Stimulated activated CD4-positive, alpha-beta T cell treated with anti-CD3 and anti-CD28 coated beads, Interleukin-12 subunit alpha, Interleukin-12 subunit beta, amount 100 ng/mL, for 4 hours (primary cell): ENCODE measurements around the gene MNDA.

Source experiments
- DNase-seq: peaks from one replicate; pipeline ENCODE4 v3.0.0-alpha.2; 2020

MNDA gene

GRCh38 chr1:158830904-158831507 lies at the start of gene MNDA:
TSS of gene MNDA (plus strand) at chr1:158831351. CDS start at chr1:158842154, 10,803 bp downstream.
- DNase-seq: no peak

- DNase-seq: peak; percentile 21
Observed at GRCh38 chr1:158793604-158794003, 37.5 kb upstream of the MNDA start.

- no peak for DNase-seq
Observed at GRCh38 chr1:158794247-158794646, 36.9 kb upstream of the MNDA start.

- DNase-seq: no peak
Observed at GRCh38 chr1:158798531-158798930, 32.6 kb upstream of the MNDA start.

GRCh38 chr1:158799689-158800088 lies 31.5 kb upstream of the MNDA start:
- DNase-seq: no peak

- DNase-seq: no peak
Observed at GRCh38 chr1:158800526-158800925, 30.6 kb upstream of the MNDA start.

GRCh38 chr1:158801396-158801795 lies 29.8 kb upstream of the MNDA start:
- DNase-seq: no peak

- no peak for DNase-seq
Observed at GRCh38 chr1:158803678-158804077, 27.5 kb upstream of the MNDA start.

- no peak for DNase-seq
Observed at GRCh38 chr1:158806916-158807536, 24.1 kb upstream of the MNDA start.

- no peak for DNase-seq
Observed at GRCh38 chr1:158809256-158809655, 21.9 kb upstream of the MNDA start.

- no peak for DNase-seq
Observed at GRCh38 chr1:158809862-158810261, 21.3 kb upstream of the MNDA start.

GRCh38 chr1:158810311-158810710 lies 20.8 kb upstream of the MNDA start:
- DNase-seq: no peak

- no peak for DNase-seq
Observed at GRCh38 chr1:158812336-158812735, 18.8 kb upstream of the MNDA start.

GRCh38 chr1:158813164-158813563 lies 18.0 kb upstream of the MNDA start:
- no peak for DNase-seq

GRCh38 chr1:158814970-158815369 lies 16.2 kb upstream of the MNDA start:
- DNase-seq: no peak

- DNase-seq: no peak
Observed at GRCh38 chr1:158818560-158818959, 12.6 kb upstream of the MNDA start.

- DNase-seq: no peak
Observed at GRCh38 chr1:158818975-158819431, 12.1 kb upstream of the MNDA start.

GRCh38 chr1:158819461-158820443 lies 11.4 kb upstream of the MNDA start:
- no peak for DNase-seq

GRCh38 chr1:158821723-158822122 lies 9.4 kb upstream of the MNDA start:
- DNase-seq: no peak

GRCh38 chr1:158830074-158830677 lies 975 bp upstream of the MNDA start:
- DNase-seq: no peak

- no peak for DNase-seq
Observed at GRCh38 chr1:158833264-158833663, 2.1 kb downstream of the MNDA start.

- DNase-seq: no peak
Observed at GRCh38 chr1:158836038-158836437, 4.9 kb downstream of the MNDA start.

GRCh38 chr1:158838660-158839059 lies 7.5 kb downstream of the MNDA start:
- DNase-seq: no peak
